ENCODE results near the gene ITIH3.

Gene ITIH3

DNA sequence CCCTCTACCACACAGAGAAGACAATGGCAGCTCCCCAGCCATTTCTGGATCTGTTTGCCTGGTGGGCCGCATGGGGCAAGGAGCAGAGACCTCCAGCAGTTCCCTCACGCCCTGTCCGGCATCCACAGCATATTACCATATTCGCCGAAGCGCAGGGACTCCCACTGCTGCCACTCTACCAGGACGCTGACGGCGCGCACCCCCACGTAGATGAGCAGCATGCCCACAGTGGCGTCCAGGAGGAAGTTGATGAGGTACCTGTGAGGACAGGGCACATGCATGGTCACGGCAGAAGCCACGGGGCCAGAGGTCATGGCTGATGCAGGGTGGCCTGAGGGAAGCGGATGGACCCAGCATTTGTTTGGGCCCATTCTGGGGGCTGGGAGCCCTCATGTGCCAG is 55.1 kb downstream of the ITIH3 start:
- no peak overlapping the region for H3K9ac ChIP-seq
- H3K79me2 ChIP-seq (ENCODE audit: insufficient read depth, low read depth), result no peaks in the 10 kb centered on the region
- H3K4me3 ChIP-seq (IDR thresholded peaks at IDR 0.05; ENCODE audit: insufficient read depth, low read depth, low read length), result no peak overlapping the region
- TF ChIP-seq, protein P1, sequence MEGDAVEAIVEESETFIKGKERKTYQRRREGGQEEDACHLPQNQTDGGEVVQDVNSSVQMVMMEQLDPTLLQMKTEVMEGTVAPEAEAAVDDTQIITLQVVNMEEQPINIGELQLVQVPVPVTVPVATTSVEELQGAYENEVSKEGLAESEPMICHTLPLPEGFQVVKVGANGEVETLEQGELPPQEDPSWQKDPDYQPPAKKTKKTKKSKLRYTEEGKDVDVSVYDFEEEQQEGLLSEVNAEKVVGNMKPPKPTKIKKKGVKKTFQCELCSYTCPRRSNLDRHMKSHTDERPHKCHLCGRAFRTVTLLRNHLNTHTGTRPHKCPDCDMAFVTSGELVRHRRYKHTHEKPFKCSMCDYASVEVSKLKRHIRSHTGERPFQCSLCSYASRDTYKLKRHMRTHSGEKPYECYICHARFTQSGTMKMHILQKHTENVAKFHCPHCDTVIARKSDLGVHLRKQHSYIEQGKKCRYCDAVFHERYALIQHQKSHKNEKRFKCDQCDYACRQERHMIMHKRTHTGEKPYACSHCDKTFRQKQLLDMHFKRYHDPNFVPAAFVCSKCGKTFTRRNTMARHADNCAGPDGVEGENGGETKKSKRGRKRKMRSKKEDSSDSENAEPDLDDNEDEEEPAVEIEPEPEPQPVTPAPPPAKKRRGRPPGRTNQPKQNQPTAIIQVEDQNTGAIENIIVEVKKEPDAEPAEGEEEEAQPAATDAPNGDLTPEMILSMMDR (conservative IDR thresholded peaks at IDR 0.05; ENCODE audit: low read depth, low read length), result no peak
- no peaks in the 10 kb centered on the region for H3K4me1 ChIP-seq (ENCODE audit: low read depth, poor library complexity, severe bottlenecking)
- H3K27me3 ChIP-seq (ENCODE audit: insufficient read depth, low read depth), result no peaks in the 10 kb centered on the region
- H3K36me3 ChIP-seq (ENCODE audit: insufficient read depth), result no peaks in the 10 kb centered on the region
- H3K27ac ChIP-seq, result no peak overlapping the region
- H2AFZ ChIP-seq (ENCODE audit: low read depth), result no peak overlapping the region
- no peak overlapping the region for H3K4me2 ChIP-seq
- H4K20me1 ChIP-seq (ENCODE audit: insufficient read depth), result no peaks in the 10 kb centered on the region

DNA sequence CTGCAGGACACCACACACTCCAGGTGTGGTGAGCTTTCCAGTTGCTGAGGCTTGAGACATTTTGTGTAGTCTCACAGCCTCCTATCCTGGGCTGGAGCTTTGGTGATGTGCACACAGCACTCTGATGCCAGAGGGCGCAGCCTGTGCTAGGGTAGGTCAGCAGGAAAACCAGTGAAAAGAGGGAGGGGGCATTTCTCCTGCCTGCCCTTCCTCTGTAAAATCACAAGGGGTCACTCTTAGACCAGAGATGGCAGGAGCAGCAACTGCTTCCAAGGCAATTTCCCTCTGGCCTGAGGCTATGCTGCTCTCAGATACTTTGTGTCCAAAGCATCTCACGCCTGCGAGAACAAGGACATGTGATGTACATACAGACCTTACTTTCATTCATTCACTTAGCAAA is 56.8 kb downstream of the ITIH3 start:
- H3K4me1 ChIP-seq (ENCODE audit: low read depth, poor library complexity, severe bottlenecking), result no peaks in the 10 kb centered on the region
- H3K9ac ChIP-seq, result no peak overlapping the region
- H3K36me3 ChIP-seq (ENCODE audit: insufficient read depth), result no peaks in the 10 kb centered on the region
- no peak overlapping the region for H3K27ac ChIP-seq
- no peak overlapping the region for H2AFZ ChIP-seq (ENCODE audit: low read depth)
- no peaks in the 10 kb centered on the region for H3K27me3 ChIP-seq (ENCODE audit: insufficient read depth, low read depth)
- no peak overlapping the region for H3K4me3 ChIP-seq (IDR thresholded peaks at IDR 0.05; ENCODE audit: insufficient read depth, low read depth, low read length)
- no peak overlapping the region for H3K4me2 ChIP-seq
- H3K79me2 ChIP-seq (ENCODE audit: insufficient read depth, low read depth), result no peaks in the 10 kb centered on the region
- no peaks in the 10 kb centered on the region for H4K20me1 ChIP-seq (ENCODE audit: insufficient read depth)
- TF ChIP-seq, protein P1 (conservative IDR thresholded peaks at IDR 0.05; ENCODE audit: low read depth, low read length), result peak; percentile 56

DNA sequence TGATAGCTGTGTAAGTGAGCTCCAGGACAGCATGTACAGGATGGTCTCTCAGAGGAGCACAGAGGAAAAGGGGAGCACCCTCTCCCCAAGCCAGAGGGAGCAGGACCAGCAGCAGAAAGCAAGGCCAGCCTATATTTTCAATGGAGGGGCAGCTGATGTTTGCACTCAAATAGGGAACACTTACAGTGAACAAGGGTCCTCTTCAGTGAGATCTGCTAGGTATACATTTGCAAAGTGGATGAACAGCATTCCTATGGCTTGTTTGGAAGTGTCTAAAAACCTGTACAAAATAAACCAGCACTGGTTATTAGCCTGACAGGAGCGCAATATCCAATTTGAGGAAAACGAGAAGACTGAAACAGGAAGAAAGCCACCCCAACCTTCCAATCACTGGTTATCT is 57.8 kb downstream of the ITIH3 start:
- H2AFZ ChIP-seq (ENCODE audit: low read depth), result no peak overlapping the region
- H3K79me2 ChIP-seq (ENCODE audit: insufficient read depth, low read depth), result no peaks in the 10 kb centered on the region
- H3K9ac ChIP-seq, result no peak overlapping the region
- H3K4me2 ChIP-seq, result no peak overlapping the region
- H3K36me3 ChIP-seq (ENCODE audit: insufficient read depth), result no peaks in the 10 kb centered on the region
- no peak overlapping the region for H3K27ac ChIP-seq
- no peaks in the 10 kb centered on the region for H3K27me3 ChIP-seq (ENCODE audit: insufficient read depth, low read depth)
- no peaks in the 10 kb centered on the region for H4K20me1 ChIP-seq (ENCODE audit: insufficient read depth)
- no peaks in the 10 kb centered on the region for H3K4me1 ChIP-seq (ENCODE audit: low read depth, poor library complexity, severe bottlenecking)
- TF ChIP-seq, protein P1 (conservative IDR thresholded peaks at IDR 0.05; ENCODE audit: low read depth, low read length), result no peak
- no peak overlapping the region for H3K4me3 ChIP-seq (IDR thresholded peaks at IDR 0.05; ENCODE audit: insufficient read depth, low read depth, low read length)

DNA sequence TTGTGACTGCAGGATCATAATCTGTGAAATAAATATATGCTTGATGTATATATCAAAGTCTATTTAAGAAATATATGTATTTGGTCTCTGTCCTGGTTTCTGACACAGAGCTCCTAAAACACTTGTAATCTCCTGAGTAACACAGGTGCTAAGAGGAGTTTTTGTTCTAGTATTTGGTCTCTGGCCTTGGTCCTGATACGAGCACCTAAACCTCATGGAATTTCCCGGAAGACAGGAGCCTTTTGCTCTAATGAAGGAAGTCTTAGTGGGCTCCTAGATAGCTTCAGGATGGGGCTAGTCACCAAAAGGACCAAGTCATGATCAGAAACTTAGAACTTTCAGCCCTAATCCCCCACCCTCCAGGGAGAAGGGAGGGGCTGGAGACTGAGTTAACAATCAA is 59.4 kb downstream of the ITIH3 start:
- H3K27ac ChIP-seq, result no peak overlapping the region

More for the DNA sequence above, 59.4 kb downstream of the ITIH3 start:
- no peaks in the 10 kb centered on the region for H3K79me2 ChIP-seq (ENCODE audit: insufficient read depth, low read depth)
- no peaks in the 10 kb centered on the region for H4K20me1 ChIP-seq (ENCODE audit: insufficient read depth)
- H2AFZ ChIP-seq (ENCODE audit: low read depth), result no peak overlapping the region
- no peaks in the 10 kb centered on the region for H3K36me3 ChIP-seq (ENCODE audit: insufficient read depth)
- TF ChIP-seq, protein P1 (conservative IDR thresholded peaks at IDR 0.05; ENCODE audit: low read depth, low read length), result no peak
- no peak overlapping the region for H3K4me3 ChIP-seq (IDR thresholded peaks at IDR 0.05; ENCODE audit: insufficient read depth, low read depth, low read length)
- no peaks in the 10 kb centered on the region for H3K4me1 ChIP-seq (ENCODE audit: low read depth, poor library complexity, severe bottlenecking)
- H3K4me2 ChIP-seq, result no peak overlapping the region
- H3K9ac ChIP-seq, result no peak overlapping the region
- H3K27me3 ChIP-seq (ENCODE audit: insufficient read depth, low read depth), result no peaks in the 10 kb centered on the region
